GM12874 (cell line): Measurements from ENCODE around the gene INSYN2A.

Experiments
- CTCF ChIP-seq: IDR thresholded peaks from 2 replicates; pipeline ENCODE4 v1.5.1; 2011; ENCODE audit warnings: low read depth, mild to moderate bottlenecking, control low read depth, low read length, moderate library complexity; ENCODE audit not compliant: insufficient read depth

The INSYN2A gene

GRCh38 chr10:127195571-127196281 lies 665 bp downstream of the INSYN2A start:
- no peak for TF ChIP-seq CTCF

- no peak for TF ChIP-seq CTCF
Measured at GRCh38 chr10:127195041-127195506, 1.3 kb downstream of the INSYN2A start.

GRCh38 chr10:127194599-127194998 lies 1.8 kb downstream of the INSYN2A start:
- no peak for TF ChIP-seq CTCF

- TF ChIP-seq CTCF: no peak
Measured at GRCh38 chr10:127194111-127194510, 2.3 kb downstream of the INSYN2A start.

GRCh38 chr10:127193125-127193524 lies 3.3 kb downstream of the INSYN2A start:
- no peak for TF ChIP-seq CTCF

- TF ChIP-seq CTCF: no peak
Measured at GRCh38 chr10:127190427-127190826, 6.0 kb downstream of the INSYN2A start.

GRCh38 chr10:127189226-127189625 lies 7.2 kb downstream of the INSYN2A start:
- TF ChIP-seq CTCF: no peak
